Measurements from ENCODE around the gene PDCD4. TPM values are rescaled to one million over a fixed set of nuclear protein-coding genes. Genes with fewer than 3 reads are reported as not detected.

PDCD4 gene
- polyA plus RNA-seq, 1 donor from 2014 or later: 319 TPM

DNA sequence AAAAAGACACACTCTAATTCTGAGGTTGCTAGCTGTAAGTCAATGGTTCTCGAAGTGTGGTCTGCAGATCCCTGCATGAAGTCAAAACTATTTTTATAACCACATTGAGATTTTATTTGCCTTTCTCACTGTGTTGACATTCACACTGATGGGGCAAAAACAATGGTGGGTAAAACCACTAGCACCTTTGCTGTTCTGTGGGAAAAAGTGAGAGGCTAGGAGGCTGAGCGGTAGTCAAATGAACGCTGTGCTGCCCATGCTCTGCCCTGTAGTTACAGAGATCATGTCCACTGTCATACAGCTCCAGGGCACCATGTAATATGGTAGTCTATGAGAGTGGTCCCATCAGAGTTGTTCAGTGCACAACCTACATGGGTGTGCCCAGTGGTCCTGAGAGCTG lies 21.6 kb upstream of the PDCD4 start:
- no peaks in the 10 kb centered on the region for H3K27me3 Mint-ChIP-seq
- peak overlapping the region in 1 of 3 donors; percentile 10 for H3K27ac Mint-ChIP-seq
- peak overlapping the region in 1 of 4 donors; percentile 67 for H3K4me3 Mint-ChIP-seq
- peaks cover 5% of the 10 kb centered on the region for H3K36me3 Mint-ChIP-seq
- peaks cover 0 to 3% (median 0%) of the 10 kb centered on the region in 3 donors for H3K9me3 Mint-ChIP-seq
- H3K4me1 Mint-ChIP-seq: peaks cover 41 to 64% (median 59%) of the 10 kb centered on the region in 3 donors

DNA sequence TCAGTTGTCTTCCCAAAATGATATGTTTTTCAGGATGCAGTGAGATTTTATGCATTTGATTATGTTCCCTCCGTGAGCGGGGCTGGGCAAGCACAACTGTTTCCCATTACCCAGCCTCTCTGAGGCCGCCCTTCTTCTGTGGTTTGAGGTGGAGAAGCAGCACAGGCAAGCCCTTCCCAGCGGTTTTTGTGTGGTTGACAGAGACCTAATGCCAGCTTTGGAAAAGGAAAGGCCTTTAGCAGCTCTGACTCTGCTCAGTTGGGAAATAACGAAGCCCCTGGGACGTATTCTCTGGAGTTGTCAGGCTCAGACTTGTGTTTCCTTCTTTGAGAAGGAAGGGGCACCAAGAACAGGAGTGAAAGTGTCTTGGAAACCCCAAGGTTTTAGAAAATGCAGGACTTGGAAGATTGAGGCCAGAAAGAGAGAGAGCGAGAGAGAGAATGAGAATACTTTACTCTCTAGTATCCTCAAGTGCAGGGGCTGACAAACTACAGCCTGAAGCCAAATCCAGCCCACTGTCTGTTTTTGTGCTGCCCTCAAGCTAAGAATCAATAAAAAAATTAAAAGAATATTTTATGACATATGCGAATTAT lies 20.6 kb upstream of the PDCD4 start:
- Mint-ChIP-seq H3K4me3 (no peak overlapping the region), H3K4me1 (peaks cover 34 to 59% (median 55%) of the 10 kb centered on the region in 3 donors), H3K27me3 (no peaks in the 10 kb centered on the region), H3K27ac (peak overlapping the region in 1 of 3 donors; percentile 73), H3K9me3 (peaks cover 0 to 3% (median 2%) of the 10 kb centered on the region in 3 donors), H3K36me3 (peaks cover 5% of the 10 kb centered on the region)

DNA sequence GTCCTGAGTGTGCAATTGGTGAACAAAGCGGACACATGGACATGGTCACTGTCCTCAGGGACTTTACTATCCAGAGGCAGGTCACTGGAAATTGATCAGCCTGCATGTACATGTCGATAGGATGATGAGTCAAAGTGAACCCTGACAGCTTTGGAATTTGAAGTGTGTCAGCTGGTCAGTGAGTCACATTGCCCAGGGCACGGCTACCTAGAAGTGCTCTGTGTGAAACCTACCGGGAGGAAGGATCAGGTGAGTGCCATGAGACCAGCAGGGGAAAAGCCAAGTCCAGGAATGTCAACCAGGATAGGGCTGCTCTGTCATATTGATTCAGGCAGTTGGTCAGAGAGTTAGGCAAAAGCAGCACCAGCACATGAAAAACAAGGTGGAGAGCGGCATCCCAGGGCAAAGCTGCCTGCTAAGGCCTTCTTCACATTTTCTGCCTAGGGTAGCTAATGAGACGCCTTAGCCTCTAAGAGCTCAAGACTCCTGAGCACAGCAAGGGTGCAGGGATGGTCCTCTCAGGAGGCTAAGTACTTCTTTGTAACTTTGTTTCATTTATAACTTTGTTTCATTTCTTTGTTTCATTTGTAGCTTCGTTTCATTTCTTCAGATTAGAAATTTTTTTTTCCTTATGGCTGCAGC lies 19.4 kb upstream of the PDCD4 start:
- Mint-ChIP-seq H3K36me3 (peaks cover 5% of the 10 kb centered on the region), H3K9me3 (peaks cover 0 to 3% (median 2%) of the 10 kb centered on the region in 3 donors), H3K4me3 (no peak overlapping the region), H3K4me1 (peaks cover 28 to 52% (median 47%) of the 10 kb centered on the region in 3 donors), H3K27me3 (no peaks in the 10 kb centered on the region), H3K27ac (peak overlapping the region in 1 of 3 donors; percentile 53)

DNA sequence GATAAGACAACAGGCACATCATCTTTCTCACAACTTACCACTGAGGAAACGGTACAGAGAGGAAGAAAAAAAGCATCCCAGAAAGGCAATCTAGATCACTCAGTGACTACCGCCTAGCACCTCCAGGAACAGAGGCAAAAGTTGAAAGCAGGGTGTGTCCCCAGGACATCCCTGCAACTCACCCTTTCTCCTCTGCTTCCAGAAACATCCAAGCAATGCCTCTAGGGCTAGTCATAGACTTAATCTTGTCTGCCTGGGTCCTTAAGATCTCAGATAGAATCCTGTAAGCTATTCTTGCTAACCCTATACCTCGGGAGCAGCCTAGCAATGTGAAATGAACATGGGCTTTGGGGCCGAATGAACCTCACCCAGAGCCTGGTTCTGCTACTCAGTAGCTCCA lies 18.8 kb upstream of the PDCD4 start:
- Mint-ChIP-seq H3K36me3 (peaks cover 5% of the 10 kb centered on the region), H3K4me1 (peaks cover 28 to 52% (median 48%) of the 10 kb centered on the region in 3 donors), H3K27ac (no peak overlapping the region)

DNA sequence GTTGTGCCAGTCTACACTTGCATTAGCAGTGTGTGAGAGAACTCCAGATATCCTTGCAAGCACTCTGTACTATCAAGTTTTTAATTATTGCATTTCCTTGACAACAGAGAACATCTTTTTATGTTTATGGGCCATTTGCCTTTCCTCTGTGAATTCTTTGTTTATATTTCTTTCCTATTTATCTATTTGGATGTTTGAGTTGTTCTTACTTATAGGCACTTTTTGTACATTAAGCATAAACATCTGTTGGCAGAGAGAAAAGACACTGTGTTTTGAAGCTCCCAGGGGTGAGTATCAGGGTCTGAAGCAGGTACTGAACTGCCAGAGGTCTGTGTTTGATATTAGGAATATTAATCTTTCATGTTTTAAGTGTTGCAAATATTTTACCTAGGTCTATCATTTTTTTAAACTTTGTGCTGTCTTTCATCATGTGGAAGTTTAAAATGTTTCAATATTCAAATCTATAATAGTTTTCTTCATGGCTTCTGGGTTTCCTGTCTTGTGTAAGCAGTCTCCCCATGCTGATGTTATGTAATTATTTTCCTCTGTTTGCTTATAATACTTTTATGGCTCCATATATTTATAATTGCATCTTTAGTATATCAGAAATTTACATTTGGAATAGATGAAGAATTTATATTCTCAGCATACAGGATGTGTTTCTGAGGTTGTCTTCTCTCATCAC lies 17.7 kb upstream of the PDCD4 start:
- H3K27me3 Mint-ChIP-seq: no peaks in the 10 kb centered on the region
- H3K4me3 Mint-ChIP-seq: no peak overlapping the region
- H3K27ac Mint-ChIP-seq: no peak overlapping the region
- H3K9me3 Mint-ChIP-seq: peaks cover 0 to 2% (median 0%) of the 10 kb centered on the region in 3 donors
- H3K4me1 Mint-ChIP-seq: peaks cover 30 to 52% (median 50%) of the 10 kb centered on the region in 3 donors
- H3K36me3 Mint-ChIP-seq: peaks cover 5% of the 10 kb centered on the region

More for the DNA sequence above, 18.8 kb upstream of the PDCD4 start:
- H3K27me3 Mint-ChIP-seq: no peaks in the 10 kb centered on the region
- no peak overlapping the region for H3K4me3 Mint-ChIP-seq
- H3K9me3 Mint-ChIP-seq: peaks cover 0 to 3% (median 2%) of the 10 kb centered on the region in 3 donors

DNA sequence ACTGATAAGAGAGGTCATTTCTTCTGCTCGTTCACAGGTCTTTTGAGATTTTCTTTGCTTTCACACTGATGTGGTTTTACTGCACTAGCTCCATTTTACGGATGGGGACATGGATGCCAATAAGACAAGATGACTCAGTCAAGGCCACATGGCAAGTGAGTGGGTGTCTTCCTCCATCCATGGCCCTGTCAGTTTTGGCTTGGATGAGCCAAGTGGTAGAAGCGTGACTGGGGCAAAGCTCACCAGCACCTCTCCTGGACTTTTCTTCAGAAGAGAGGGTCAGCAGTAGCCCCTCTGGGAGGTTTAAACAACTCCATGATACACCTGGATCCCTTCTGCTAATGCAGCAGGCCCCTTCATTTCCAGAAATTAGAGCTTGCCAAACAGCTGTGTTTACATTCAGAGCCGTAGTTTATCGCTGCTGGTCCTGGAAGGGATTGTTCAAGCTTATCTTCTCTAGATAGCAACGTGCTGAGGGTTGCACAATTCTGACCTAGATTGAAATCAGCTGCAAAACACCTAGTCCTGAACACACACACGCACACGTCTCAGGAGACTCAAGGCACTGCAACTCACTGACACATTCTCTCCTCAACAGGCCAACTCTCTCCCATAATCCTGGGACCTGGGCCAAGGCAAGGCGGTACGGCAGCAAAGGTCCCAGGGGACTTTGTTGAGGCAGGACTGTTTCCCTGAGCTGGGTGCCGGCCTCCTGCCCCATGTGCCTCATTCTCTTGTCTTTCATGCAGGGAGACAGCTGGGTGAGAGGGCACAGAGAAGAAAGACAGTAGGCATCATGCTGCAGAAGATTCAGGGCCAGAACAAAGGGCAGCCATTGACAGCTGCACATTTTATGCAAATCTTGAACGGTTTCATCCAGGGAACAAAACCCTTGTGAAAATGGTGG lies 14.2 kb upstream of the PDCD4 start:
- peak overlapping the region in 2 of 4 donors; percentile 64 to 83 for H3K4me3 Mint-ChIP-seq
- peak overlapping the region; percentile 70 to 96 (median 80) for H3K27ac Mint-ChIP-seq
- H3K4me1 Mint-ChIP-seq: peaks cover 52 to 63% (median 56%) of the 10 kb centered on the region in 3 donors
- H3K36me3 Mint-ChIP-seq: no peaks in the 10 kb centered on the region
- peaks cover 0 to 2% (median 0%) of the 10 kb centered on the region in 3 donors for H3K9me3 Mint-ChIP-seq
- no peaks in the 10 kb centered on the region for H3K27me3 Mint-ChIP-seq

DNA sequence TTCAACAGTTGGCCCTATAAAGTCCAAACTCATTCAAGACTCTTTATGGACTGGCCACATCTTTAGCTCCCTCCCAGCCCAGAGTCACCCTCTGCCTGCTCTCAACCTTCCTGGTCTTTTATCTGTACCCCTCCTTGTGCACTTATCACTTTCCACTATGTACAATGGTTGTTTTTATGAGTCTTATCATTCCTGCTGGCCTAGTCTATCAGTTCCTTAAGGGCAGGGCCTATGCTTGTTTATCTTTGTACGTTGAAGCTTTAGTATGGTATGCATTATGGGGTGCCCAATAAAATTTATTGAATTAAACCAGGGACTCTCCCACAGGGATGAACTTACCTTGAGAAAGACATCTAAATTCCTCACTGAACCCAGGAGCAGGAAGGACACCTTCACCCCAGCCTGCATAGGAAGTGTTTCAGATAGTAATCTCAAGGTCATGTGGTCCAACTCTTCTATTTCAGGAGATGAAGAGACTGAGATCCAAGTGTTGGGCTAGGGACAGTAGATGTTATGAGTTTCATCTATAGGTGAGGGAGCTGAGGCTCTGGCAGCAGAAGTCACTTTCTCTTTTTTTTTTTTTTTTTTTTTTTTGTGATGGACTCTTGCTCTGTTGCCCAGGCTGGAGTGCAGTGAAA lies 13.3 kb upstream of the PDCD4 start:
- Mint-ChIP-seq H3K36me3 (no peaks in the 10 kb centered on the region), H3K27me3 (no peaks in the 10 kb centered on the region), H3K27ac (peak overlapping the region; percentile 70 to 81 (median 80)), H3K4me1 (peaks cover 49 to 63% (median 51%) of the 10 kb centered on the region in 3 donors), H3K4me3 (peak overlapping the region in 3 of 4 donors; percentile 25 to 70 (median 53)), H3K9me3 (peaks cover 0 to 2% (median 0%) of the 10 kb centered on the region in 3 donors)

DNA sequence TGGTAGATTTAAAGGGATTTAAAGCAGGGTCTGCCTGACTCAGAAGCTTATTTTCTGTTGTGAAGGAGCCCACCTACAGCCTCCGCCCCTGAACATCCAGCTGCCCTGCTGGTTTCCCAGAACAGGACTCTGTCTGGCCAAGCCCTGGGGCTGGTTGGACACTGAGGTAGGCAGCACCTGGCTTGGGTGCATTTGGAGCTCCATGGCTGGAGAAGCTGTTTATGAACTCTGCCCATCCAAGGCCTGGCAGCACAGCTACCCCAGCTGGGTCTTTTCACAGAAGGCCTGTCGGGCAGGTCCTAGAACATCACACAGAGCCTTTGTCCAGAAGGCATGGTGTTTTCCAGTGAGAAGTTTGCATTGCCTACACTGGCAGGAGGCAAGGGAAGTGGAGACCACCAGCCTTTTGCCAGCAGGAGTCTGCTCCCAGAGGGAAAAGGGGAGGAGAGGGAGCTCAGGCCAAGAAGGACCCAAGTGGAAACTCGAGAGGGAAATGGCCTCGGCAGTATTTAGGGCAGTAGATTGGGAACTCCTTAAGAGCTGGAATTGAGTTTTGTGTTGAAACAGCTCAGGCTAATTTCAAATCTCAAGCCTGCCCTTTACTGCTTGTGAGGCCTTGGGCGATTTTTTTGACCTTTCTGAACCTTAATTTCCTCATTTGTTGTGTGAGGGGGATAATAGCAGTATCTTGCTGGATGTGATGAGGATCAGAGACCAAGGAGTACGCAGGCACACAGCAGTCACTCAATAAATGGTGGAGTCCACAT lies 12.3 kb upstream of the PDCD4 start:
- Mint-ChIP-seq H3K4me3 (peak overlapping the region in 3 of 4 donors; percentile 64 to 95 (median 77)), H3K27me3 (no peaks in the 10 kb centered on the region), H3K4me1 (peaks cover 44 to 65% (median 52%) of the 10 kb centered on the region in 3 donors), H3K9me3 (peaks cover 0 to 2% (median 0%) of the 10 kb centered on the region in 3 donors), H3K36me3 (no peaks in the 10 kb centered on the region), H3K27ac (peak overlapping the region; percentile 93 to 95 (median 94))

DNA sequence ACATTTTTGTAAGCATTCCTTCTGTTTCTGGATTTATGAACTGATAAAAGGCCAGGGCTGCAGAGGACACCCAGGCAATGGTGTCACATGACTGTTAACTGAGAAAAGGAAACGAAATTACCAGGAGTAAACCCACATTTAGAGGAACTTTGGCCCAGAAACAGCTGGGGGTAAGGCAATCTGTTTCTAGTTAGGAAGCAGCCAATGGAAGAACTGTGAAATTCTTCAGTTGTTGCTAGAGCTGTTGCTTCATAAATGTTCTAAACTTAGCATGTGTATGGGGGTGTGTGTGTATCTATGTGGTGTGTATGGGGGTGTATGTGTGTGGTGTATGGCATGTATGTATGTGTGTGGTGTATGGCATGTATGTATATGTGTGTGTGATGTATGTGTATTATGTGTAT lies 11.8 kb upstream of the PDCD4 start:
- Mint-ChIP-seq H3K4me1 (peaks cover 50 to 70% (median 57%) of the 10 kb centered on the region in 3 donors), H3K36me3 (no peaks in the 10 kb centered on the region), H3K27me3 (no peaks in the 10 kb centered on the region), H3K9me3 (peaks cover 0 to 2% (median 0%) of the 10 kb centered on the region in 3 donors), H3K27ac (peak overlapping the region; percentile 93 to 95 (median 94)), H3K4me3 (peak overlapping the region; percentile 16 to 95 (median 70))

DNA sequence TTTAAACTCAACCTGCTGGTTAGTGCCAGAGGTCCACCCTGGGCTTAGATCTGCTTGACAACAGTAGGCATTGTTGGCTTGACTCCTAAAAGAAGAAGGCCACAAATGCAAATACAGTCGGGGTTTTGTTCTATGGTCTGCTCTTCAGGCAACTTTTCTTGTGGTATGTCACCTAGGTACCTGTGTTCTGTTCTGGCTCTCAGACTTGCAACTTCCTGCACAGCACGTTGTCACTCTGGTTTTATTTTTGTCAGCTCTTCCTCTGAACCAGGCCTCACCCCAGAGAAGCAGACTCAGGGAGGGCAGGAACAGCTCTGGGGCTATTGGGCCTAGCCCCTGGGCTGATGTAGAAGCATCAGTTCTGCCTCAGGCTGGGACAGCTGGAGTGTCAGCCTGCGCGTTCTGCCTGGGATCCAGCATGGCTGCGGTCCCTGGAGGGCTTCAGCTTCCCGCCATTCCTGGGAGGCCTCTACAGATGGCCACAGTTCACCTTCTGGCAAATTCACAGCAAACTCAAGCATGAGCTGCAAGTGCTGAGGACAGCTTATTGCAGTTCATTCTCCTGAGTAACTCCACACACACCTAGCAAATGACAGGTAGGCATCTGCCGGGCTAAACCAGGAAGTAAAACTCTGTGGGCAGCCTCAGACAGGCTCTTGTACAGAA lies 11.0 kb upstream of the PDCD4 start:
- Mint-ChIP-seq H3K27me3 (no peaks in the 10 kb centered on the region), H3K27ac (peak overlapping the region; percentile 93 to 95 (median 94)), H3K4me1 (peaks cover 49 to 77% (median 62%) of the 10 kb centered on the region in 3 donors), H3K36me3 (no peaks in the 10 kb centered on the region), H3K9me3 (peaks cover 0 to 2% (median 0%) of the 10 kb centered on the region in 3 donors), H3K4me3 (peak overlapping the region; percentile 63 to 95 (median 73))

DNA sequence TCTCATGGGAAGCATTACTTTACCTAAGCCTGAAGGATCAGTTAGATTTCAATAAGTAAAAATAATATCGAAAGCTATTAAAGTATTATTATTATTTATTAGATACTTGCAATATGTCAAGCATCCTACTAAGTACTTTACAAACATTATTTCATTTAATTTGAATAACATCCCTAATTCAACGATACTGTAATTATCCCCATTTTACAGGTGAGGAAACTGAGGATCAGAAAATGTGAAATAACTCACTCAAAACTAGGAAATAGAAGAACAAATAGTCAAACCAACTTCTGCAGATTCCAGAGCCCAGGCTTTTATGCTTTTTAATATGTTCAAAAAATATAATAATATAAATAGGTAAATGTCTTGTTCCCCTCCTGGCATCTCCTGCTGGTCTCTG lies 10.3 kb upstream of the PDCD4 start:
- Mint-ChIP-seq H3K27me3 (no peaks in the 10 kb centered on the region), H3K4me1 (peaks cover 54 to 84% (median 67%) of the 10 kb centered on the region in 3 donors), H3K27ac (peak overlapping the region in 2 of 3 donors; percentile 93 to 94), H3K36me3 (no peaks in the 10 kb centered on the region), H3K4me3 (peak overlapping the region in 3 of 4 donors; percentile 69 to 95 (median 77)), H3K9me3 (no peaks in the 10 kb centered on the region)

DNA sequence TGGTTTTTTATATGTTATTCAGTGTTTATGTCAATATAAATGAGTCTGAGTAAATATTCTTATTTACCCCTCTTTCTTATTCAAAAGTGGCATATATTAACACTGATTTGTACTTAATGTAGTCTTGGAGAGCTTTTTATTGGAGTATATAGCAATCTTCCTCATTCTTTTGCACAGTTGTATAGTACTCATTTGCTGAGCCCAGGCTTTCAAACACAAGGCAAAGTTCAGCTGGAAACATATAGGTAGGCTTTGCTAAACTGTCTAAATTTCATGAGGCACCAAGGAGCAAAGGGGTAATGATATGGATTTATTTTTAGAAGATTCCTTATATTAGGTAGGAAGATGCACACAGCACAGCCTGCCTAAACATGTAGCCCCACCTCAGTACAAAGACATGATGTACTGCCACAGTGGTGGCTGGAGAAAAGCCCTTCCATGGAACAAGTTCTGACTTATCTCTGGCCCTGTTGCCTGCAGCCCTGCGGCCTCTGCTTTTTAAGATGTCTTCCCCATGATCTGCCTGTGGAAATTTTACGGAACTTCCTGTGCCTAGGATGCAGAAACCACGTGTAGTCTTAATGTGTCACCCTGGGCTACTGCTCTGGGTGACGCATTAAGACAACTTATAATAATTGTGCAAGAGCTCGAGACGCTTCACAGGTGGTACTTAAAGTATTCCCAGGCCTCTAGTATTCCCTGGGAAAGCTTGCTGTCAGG lies 9.6 kb upstream of the PDCD4 start:
- Mint-ChIP-seq H3K4me3 (peak overlapping the region in 1 of 4 donors; percentile 47), H3K36me3 (no peaks in the 10 kb centered on the region), H3K27me3 (no peaks in the 10 kb centered on the region), H3K9me3 (no peaks in the 10 kb centered on the region), H3K27ac (peak overlapping the region in 2 of 3 donors; percentile 81 to 97), H3K4me1 (peaks cover 56 to 89% (median 68%) of the 10 kb centered on the region in 3 donors)
